K562 (cell line): ENCODE results near the gene MINDY4. TPM values are rescaled to one million over a fixed set of nuclear protein-coding genes. Genes with fewer than 3 reads are reported as not detected.

ENCODE experiments used
- ARID1B ChIP-seq: fragments of 450-650 bp; IDR thresholded peaks from 2 replicates; pipeline ENCODE4 v1.6.1; 2016; ENCODE audit warnings: antibody characterized with exemption, mild to moderate bottlenecking, inconsistent platforms
- ASH1L ChIP-seq: fragments of 450-650 bp; IDR thresholded peaks from 2 replicates; pipeline ENCODE4 v1.6.1; 2018; ENCODE audit warnings: borderline replicate concordance, mild to moderate bottlenecking, low read depth; ENCODE audit not compliant: partially characterized antibody
- BACH1 ChIP-seq: fragments of 200-800 bp; sonication (Bioruptor generic); IDR thresholded peaks from 2 replicates; pipeline ENCODE4 v1.6.1; 2016; ENCODE audit warnings: missing genetic modification characterization, missing compliant biosample characterization
- CBX3 ChIP-seq, 2 experiments: IDR thresholded peaks; 1 replicate in 1 of 2; 2 replicates in 1 of 2; pipeline ENCODE4 v1.6.1; 2012; ENCODE audit warnings: inconsistent platforms in 2 of 2, low read length in 2 of 2, borderline replicate concordance in 1 of 2, control low read depth in 1 of 2
- GABPB1 ChIP-seq: sonication (generic); formaldehyde crosslinking; IDR thresholded peaks from 2 replicates; pipeline ENCODE4 v1.8.0; 2022; ENCODE audit warnings: mild to moderate bottlenecking, missing genetic modification reagents
- HDAC1 ChIP-seq, 2 experiments: fragments of 450-650 bp; IDR thresholded peaks; 2 replicates each; pipeline ENCODE4 v1.6.1; 2016 to 2017; ENCODE audit warnings: inconsistent platforms in 1 of 2, mild to moderate bottlenecking in 1 of 2, moderate library complexity in 1 of 2
- HNRNPH1 ChIP-seq: fragments of 200-400 bp; formaldehyde crosslinking; optimal IDR thresholded peaks from 2 replicates; pipeline ENCODE3; 2017; ENCODE audit warnings: low read depth, mild to moderate bottlenecking, low read length, moderate library complexity
- KLF16 ChIP-seq: IDR thresholded peaks from 2 replicates; pipeline ENCODE4 v1.6.1; 2016; ENCODE audit warnings: antibody characterized with exemption
- LEF1 ChIP-seq: fragments of 450-650 bp; IDR thresholded peaks from 2 replicates; pipeline ENCODE4 v1.6.1; 2016; ENCODE audit warnings: mild to moderate bottlenecking
- POLR2G ChIP-seq: fragments of 200-400 bp; formaldehyde crosslinking; IDR thresholded peaks from 2 replicates; pipeline ENCODE4 v1.6.1; 2017; ENCODE audit warnings: low read depth, mild to moderate bottlenecking, antibody characterized with exemption, low read length, moderate library complexity
- PTBP1 ChIP-seq: fragments of 200-400 bp; formaldehyde crosslinking; IDR thresholded peaks from 2 replicates; pipeline ENCODE4 v1.6.1; 2017; ENCODE audit warnings: low read depth, low read length
- RCOR1 ChIP-seq, 2 experiments: IDR thresholded peaks; 2 replicates each; pipeline ENCODE4 v1.6.1; 2012; ENCODE audit warnings: low read depth in 2 of 2, low read length in 2 of 2, borderline replicate concordance in 1 of 2, improper control_type of control experiment in 1 of 2
- U2AF1 ChIP-seq: fragments of 200-400 bp; formaldehyde crosslinking; optimal IDR thresholded peaks from 2 replicates; pipeline ENCODE3; 2017; ENCODE audit warnings: mild to moderate bottlenecking, low read depth, low read length, moderate library complexity
- ZBED1 ChIP-seq: IDR thresholded peaks from 2 replicates; pipeline ENCODE4 v1.6.1; 2014
- ZNF274 ChIP-seq: IDR thresholded peaks from 2 replicates; pipeline ENCODE4 v1.6.1; 2011; ENCODE audit warnings: low read depth, mild to moderate bottlenecking, low read length, moderate library complexity, borderline replicate concordance
- ZNF282 ChIP-seq: sonication (generic); formaldehyde crosslinking; IDR thresholded peaks from 2 replicates; pipeline ENCODE4 v1.8.1; 2023; ENCODE audit warnings: missing genetic modification reagents
- polyA plus RNA-seq, 8 experiments: library from polyadenylated mRNA; depleted of rRNA in 4 of 8; stranded (reverse) in 5 of 8; unstranded in 3 of 8; fragments of >200 nt; fragmentation: Nextera tagmentation in 2 of 8; fragmentation: Illumina TruSeq in 1 of 8; extraction: Ambion mirVana in 2 of 8; extraction: Trizol in 1 of 8; gene quantifications; 2 replicates each; pipeline versions ENCODE4 v1.2.1 to v1.2.3, GENCODE V29; 2011 to 2014; ENCODE audit warnings: inconsistent platforms in 1 of 8, missing spikeins in 1 of 8
- total RNA-seq, 7 experiments: library from RNA; depleted of rRNA in 6 of 7; stranded (reverse); fragments of >200 nt in 6 of 7; fragmentation: Illumina TruSeq in 2 of 7; extraction: Trizol in 2 of 7; gene quantifications; 2 replicates each; pipeline versions ENCODE4 v1.2.1 to v1.2.3, GENCODE V29; 2011 to 2021; ENCODE audit warnings: low replicate concordance in 1 of 7
- TF ChIP-seq, protein P1 (sequence below): fragments of 450-650 bp; IDR thresholded peaks from 2 replicates; pipeline ENCODE4 v1.6.1; 2018; ENCODE audit warnings: mild to moderate bottlenecking, low read depth; ENCODE audit not compliant: partially characterized antibody
- TF ChIP-seq, protein P2 (sequence below): sonication (generic); formaldehyde crosslinking; IDR thresholded peaks from 2 replicates; pipeline ENCODE4 v1.8.1; 2023; ENCODE audit warnings: mild to moderate bottlenecking, missing genetic modification reagents
- TF ChIP-seq, protein P3 (sequence below): fragments of 200-800 bp; sonication (Bioruptor generic); IDR thresholded peaks from 2 replicates; pipeline ENCODE4 v1.6.1; 2016; ENCODE audit warnings: missing genetic modification characterization, missing compliant biosample characterization

The MINDY4 gene
- total and polyA plus RNA-seq, 9 of the 15 experiments (the other 6 are each of a cell fraction or from before 2014, with no cell fraction given) = 2.1 to 16.7 (median 11.0) TPM

DNA sequence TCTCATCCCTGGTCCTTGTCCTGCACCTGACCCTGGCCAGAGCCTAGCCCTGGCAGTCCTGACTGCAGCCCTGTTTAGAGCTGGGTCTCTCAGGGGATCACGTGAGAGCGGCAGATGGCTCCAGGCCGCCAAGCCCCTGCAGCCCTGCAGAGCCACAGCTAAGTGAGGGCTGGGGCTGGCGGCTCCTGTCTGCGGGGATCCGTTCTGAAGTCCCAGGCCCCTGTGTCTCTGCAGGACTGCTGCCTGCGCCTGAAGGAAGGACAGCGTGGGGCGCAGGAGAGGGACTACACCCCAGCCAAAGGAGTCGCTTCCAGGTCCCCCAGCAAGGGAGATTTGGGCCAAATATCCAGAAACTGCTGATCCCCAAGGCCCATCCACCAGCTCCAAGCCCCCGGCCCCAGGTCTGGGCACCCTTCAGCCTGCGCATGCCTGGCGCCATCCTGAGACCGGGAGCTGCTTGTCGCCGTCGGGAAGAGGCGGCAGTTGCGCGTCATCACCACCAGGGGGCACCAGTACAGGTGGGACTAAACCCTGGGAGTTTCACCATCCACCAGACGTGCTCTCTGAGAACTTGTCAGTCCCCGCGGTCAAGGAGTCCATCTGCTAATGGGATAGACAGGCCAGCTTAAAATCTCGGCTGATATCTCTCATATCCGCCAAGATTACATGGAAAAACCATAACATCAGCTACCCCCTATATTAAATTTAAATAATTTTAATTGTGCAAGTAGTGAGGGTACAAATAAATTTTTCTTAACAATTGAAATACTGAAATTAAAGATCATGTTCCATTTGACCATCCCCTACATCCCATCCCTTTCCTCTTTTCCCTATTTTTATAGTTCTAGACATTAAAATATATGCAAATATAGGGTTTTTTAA lies 167.5 kb downstream of the MINDY4 start (continued):
- TF ChIP-seq ARID1B (no peak), ZNF282 (CRISPR knock-in tag) (no peak), ASH1L (no peak), RCOR1 (IDR thresholded peaks at IDR 0.05; ENCODE audit: borderline replicate concordance in 1 of 2, low read depth in 2 of 2, low read length in 2 of 2) (peak; percentile 90 to 97), HDAC1 (IDR thresholded peaks at IDR 0.05) (no peak), ZBED1 (no peak), PTBP1 (no peak), KLF16 (peak; percentile 55; the same call in 1 of the 2 replicates), LEF1 (no peak), HNRNPH1 (no peak), BACH1 (tag) (no peak), GABPB1 (no peak), CBX3 (IDR thresholded peaks at IDR 0.05; ENCODE audit: borderline replicate concordance in 1 of 2, low read length in 2 of 2) (peak in 1 of 2 experiments; percentile 45; a peak in 1 of 3 replicates), POLR2G (no peak), ZNF274 (no peak), U2AF1 (no peak)
- TF ChIP-seq, protein P1, sequence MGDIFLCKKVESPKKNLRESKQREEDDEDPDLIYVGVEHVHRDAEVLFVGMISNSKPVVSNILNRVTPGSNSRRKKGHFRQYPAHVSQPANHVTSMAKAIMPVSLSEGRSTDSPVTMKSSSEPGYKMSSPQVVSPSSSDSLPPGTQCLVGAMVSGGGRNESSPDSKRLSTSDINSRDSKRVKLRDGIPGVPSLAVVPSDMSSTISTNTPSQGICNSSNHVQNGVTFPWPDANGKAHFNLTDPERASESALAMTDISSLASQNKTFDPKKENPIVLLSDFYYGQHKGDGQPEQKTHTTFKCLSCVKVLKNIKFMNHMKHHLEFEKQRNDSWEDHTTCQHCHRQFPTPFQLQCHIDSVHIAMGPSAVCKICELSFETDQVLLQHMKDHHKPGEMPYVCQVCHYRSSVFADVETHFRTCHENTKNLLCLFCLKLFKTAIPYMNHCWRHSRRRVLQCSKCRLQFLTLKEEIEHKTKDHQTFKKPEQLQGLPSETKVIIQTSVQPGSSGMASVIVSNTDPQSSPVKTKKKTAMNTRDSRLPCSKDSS = no peak
- TF ChIP-seq, protein P2, sequence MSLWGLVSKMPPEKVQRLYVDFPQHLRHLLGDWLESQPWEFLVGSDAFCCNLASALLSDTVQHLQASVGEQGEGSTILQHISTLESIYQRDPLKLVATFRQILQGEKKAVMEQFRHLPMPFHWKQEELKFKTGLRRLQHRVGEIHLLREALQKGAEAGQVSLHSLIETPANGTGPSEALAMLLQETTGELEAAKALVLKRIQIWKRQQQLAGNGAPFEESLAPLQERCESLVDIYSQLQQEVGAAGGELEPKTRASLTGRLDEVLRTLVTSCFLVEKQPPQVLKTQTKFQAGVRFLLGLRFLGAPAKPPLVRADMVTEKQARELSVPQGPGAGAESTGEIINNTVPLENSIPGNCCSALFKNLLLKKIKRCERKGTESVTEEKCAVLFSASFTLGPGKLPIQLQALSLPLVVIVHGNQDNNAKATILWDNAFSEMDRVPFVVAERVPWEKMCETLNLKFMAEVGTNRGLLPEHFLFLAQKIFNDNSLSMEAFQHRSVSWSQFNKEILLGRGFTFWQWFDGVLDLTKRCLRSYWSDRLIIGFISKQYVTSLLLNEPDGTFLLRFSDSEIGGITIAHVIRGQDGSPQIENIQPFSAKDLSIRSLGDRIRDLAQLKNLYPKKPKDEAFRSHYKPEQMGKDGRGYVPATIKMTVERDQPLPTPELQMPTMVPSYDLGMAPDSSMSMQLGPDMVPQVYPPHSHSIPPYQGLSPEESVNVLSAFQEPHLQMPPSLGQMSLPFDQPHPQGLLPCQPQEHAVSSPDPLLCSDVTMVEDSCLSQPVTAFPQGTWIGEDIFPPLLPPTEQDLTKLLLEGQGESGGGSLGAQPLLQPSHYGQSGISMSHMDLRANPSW (CRISPR knock-in tag) = no peak
- TF ChIP-seq, protein P3, sequence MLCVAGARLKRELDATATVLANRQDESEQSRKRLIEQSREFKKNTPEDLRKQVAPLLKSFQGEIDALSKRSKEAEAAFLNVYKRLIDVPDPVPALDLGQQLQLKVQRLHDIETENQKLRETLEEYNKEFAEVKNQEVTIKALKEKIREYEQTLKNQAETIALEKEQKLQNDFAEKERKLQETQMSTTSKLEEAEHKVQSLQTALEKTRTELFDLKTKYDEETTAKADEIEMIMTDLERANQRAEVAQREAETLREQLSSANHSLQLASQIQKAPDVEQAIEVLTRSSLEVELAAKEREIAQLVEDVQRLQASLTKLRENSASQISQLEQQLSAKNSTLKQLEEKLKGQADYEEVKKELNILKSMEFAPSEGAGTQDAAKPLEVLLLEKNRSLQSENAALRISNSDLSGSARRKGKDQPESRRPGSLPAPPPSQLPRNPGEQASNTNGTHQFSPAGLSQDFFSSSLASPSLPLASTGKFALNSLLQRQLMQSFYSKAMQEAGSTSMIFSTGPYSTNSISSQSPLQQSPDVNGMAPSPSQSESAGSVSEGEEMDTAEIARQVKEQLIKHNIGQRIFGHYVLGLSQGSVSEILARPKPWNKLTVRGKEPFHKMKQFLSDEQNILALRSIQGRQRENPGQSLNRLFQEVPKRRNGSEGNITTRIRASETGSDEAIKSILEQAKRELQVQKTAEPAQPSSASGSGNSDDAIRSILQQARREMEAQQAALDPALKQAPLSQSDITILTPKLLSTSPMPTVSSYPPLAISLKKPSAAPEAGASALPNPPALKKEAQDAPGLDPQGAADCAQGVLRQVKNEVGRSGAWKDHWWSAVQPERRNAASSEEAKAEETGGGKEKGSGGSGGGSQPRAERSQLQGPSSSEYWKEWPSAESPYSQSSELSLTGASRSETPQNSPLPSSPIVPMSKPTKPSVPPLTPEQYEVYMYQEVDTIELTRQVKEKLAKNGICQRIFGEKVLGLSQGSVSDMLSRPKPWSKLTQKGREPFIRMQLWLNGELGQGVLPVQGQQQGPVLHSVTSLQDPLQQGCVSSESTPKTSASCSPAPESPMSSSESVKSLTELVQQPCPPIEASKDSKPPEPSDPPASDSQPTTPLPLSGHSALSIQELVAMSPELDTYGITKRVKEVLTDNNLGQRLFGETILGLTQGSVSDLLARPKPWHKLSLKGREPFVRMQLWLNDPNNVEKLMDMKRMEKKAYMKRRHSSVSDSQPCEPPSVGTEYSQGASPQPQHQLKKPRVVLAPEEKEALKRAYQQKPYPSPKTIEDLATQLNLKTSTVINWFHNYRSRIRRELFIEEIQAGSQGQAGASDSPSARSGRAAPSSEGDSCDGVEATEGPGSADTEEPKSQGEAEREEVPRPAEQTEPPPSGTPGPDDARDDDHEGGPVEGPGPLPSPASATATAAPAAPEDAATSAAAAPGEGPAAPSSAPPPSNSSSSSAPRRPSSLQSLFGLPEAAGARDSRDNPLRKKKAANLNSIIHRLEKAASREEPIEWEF = no peak
